NCI-H345 (cell line): ENCODE measurements around the gene PURA.

Source experiments
- DNase-seq: peaks from one replicate; lab custom pipeline; 2025; lab: John Stamatoyannopoulos, UW

The PURA gene

GRCh38 chr5:140109759-140110645 lies 3.9 kb upstream of the PURA start:
- DNase-seq = no peak

DNA sequence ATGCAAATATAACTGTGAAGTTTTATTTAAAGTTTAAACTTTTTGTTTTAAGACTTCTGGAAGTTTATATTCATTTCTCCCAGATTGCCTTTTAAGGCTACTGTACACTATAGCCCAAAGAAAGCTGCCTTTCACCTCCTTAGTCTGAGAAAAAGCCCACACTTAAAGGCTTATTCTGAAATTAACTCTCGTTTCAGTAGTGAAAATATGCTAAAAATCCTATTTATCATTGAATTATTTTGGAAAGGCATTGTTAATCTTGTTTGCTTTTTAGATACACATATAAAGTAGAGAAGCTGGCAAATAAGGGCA lies 3.3 kb upstream of the PURA start:
- DNase-seq = no peak

GRCh38 chr5:140111011-140111858 lies 2.7 kb upstream of the PURA start:
- no peak for DNase-seq

- DNase-seq = no peak
Observed at GRCh38 chr5:140111859-140112551, 1.9 kb upstream of the PURA start.

- no peak for DNase-seq
Observed at GRCh38 chr5:140112685-140113179, 1.2 kb upstream of the PURA start.

DNA sequence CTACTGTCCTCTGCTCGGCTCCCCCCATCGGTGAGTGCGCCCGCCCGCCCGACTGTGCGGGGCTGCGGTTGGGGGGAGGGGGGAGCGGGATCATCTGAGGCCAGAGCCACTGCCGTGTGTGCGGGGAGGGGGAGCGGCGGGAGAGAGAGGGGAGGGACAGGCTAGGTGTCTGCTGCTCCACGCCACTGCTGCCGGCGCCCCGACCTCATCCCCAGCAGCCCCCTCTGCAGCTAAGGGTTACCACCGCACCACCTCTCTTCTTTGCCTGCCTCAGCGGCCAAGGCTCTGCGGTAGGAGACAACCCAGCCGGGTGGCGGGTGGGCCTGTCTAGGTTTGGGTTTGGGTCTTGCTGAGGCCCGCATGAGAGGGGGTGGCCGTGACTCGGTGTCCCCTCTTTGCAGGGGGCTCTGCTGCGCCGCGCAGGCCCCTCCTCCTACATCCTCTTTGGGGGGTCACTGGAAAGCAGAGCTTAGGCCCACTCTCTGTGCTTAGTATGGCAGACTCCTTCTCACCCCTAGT lies 670 bp upstream of the PURA start:
- peak; percentile 30 for DNase-seq

DNA sequence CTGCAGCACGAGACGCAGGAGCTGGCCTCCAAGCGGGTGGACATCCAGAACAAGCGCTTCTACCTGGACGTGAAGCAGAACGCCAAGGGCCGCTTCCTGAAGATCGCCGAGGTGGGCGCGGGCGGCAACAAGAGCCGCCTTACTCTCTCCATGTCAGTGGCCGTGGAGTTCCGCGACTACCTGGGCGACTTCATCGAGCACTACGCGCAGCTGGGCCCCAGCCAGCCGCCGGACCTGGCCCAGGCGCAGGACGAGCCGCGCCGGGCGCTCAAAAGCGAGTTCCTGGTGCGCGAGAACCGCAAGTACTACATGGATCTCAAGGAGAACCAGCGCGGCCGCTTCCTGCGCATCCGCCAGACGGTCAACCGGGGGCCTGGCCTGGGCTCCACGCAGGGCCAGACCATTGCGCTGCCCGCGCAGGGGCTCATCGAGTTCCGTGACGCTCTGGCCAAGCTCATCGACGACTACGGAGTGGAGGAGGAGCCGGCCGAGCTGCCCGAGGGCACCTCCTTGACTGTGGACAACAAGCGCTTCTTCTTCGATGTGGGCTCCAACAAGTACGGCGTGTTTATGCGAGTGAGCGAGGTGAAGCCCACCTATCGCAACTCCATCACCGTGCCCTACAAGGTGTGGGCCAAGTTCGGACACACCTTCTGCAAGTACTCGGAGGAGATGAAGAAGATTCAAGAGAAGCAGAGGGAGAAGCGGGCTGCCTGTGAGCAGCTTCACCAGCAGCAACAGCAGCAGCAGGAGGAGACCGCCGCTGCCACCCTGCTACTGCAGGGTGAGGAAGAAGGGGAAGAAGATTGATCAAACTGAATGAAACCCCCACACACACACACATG lies 654 bp downstream of the PURA start:
- DNase-seq = peak; percentile 27

- DNase-seq = no peak
Observed at GRCh38 chr5:140115186-140115500, 1.2 kb downstream of the PURA start.

GRCh38 chr5:140116716-140117115 lies 2.8 kb downstream of the PURA start:
- DNase-seq = no peak

GRCh38 chr5:140117523-140117922 lies 3.6 kb downstream of the PURA start:
- DNase-seq = no peak

DNA sequence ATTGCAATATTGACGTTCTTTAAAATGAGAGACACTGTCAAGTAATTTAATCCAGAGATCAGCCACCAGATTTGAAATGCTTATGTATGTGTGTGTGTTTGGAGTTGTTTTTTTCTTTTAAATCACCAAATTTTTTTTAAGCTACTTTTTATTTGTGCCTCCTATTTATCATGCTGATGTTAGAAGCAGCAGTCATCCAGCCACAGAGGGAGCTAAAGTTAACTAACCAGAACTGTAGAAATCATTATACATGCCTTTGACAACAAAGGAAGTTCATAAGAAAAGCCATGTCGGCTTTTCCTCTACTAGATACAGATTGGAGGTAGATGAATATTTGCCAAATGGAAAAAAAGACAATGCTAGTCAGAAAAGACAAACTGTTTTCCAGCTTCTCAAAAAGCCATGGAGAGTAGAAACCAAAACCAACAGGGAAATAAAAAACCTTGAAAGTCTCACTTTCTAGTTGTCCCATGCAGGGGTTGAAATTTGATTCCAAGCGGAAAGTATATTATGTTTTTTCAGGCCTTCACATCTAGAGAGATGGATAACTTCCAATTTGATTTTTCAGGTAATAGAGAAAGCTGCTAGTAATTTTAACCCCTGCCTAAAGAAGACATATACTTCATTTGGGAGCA lies 4.5 kb downstream of the PURA start:
- DNase-seq = peak; percentile 9

DNA sequence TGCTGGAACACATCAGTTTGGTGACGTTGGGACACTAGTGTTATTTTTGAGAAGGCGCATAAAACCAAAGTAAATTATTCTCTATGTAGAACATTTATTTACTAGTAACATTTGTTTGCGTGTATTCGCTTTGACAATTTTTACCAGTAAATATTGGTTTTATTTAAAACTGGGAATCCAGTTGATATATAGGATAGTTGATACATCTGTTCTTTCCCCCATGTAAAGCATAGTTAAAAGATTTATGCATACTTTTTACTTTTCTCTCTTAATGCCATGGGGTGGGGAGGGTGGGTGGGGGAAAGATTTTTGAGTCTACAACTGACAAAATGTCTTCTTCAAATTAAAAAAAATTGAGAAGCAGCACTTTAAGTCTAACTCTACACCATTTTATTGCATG lies 11.7 kb downstream of the PURA start, which contains the start of gene IGIP:
Gene IGIP (plus strand): TSS at position 301 of the 400 bp plus-strand sequence. CDS start 2,540 bp downstream, outside the sequence.
- no peak for DNase-seq

DNA sequence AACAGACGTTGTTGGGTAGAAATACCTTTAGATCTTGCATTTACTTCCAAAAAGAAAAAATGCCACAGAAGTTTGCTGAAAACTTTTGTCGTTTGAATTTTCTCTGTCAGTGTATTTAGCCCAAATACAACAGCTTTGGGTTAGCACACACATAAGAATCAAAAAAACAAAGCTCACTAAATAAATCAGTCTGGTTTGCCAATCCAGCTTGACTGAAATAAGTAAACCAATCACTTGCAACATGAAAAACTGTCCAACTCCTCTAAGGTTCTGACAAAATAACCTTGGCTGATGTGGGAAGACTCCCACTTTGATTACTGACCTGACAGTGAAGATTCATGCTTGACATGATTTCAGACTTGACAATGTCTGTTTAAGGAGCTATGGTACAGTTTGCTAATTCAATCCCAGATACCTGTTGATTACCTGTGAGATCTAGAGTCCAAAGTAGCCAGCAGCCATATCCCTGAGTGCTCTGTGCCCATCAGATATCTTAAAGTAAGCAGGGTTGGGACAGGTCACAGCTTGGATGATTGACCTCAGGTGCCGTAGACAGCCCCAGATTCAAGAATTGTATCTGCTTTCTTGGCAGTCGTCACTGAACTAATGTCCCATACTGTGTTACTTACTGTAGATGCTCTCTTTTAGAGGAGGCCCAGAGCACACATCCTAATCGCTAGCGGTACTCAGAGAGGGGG lies 12.6 kb downstream of the PURA start:
- no peak for DNase-seq

- DNase-seq = no peak
Observed at GRCh38 chr5:140128376-140128775, 14.5 kb downstream of the PURA start.

GRCh38 chr5:140130949-140131733 lies 17.2 kb downstream of the PURA start:
- DNase-seq = no peak

DNA sequence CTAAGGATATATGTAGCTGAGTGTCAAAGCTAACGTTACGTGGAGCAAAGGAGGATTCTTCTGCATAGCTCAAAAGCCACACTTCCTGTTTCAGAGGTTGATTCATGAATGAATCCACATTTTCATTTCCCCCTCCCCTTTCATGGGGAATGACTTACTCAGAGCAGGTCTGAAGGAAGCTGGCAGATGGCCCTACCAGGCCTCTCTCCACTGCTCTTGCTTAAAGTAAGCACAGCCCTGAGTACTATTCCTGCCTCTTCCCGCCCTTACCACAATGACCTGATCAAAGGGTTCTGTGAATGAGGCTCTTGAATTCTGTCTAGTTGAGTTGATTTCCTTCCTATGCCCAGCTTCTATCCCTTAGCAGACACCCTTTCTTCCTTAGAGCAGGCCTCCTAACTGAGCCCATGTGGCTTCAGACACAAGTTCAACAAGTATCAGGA lies 18.1 kb downstream of the PURA start:
- no peak for DNase-seq

GRCh38 chr5:140133514-140134167 lies 19.7 kb downstream of the PURA start:
- no peak for DNase-seq

DNA sequence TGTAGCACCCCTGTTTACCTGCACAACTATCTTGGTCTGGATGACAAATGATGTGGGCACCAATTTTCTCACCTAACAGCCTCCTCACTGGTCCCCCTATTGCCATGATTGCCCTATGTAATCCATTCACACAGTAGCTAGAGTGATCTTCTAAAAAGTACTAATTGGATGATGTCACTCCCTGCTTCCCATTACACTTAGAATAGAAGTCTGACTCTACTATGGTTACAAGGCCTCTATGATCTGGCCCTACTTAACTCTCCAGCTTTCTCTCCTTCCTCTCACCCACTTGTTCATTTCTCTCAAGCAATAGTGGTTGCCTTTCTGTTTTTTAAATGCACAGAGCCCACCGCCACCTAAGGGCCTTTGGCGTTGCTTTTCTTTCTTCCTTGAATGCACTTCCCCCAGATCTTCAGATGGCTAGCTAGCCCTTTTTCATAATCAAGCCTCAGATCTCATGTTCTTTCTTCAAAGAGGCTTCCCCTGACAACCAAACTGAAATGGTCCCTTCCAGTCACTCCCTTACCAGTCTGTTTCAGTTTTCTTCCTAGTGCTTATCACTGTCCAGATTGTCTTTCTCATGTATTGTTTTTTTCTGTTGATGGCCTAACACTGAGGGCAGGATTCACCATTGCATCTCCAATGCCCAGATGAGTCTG lies 20.5 kb downstream of the PURA start:
- no peak for DNase-seq
